Heart left ventricle (tissue), 13 donors: Measurements from ENCODE around the gene NOS1AP.

Experiments
- CTCF ChIP-seq, 12 donors: fragments of 200-600 bp; sonication (generic) in 4 of 12; IDR thresholded peaks; one replicate each; pipeline versions ENCODE4 v1.5.0 to v1.8.0; 2018 to 2022; ENCODE audit warnings: antibody characterized with exemption in 12 of 12, mild to moderate bottlenecking in 5 of 12
- POLR2A ChIP-seq, 2 donors: fragments of 450-650 bp; IDR thresholded peaks; one replicate each; pipeline ENCODE4 v1.6.1; 2017; ENCODE audit warnings: antibody characterized with exemption in 2 of 2, mild to moderate bottlenecking in 2 of 2, moderate library complexity in 2 of 2
- donor health status: ischemic (EF 13 %, LVEDD 7.1; RV severe dilation, severe dysfunction).
- donor health status: DM: no; HTN: yes; CAD: no.
- donor health status: DM: no; HTN: no; CAD: no.
- donor health status: ischemic (EF 25% LVEDD 6.9; RV normal size, moderate dysfunction).
- donor health status: ischemic (EF 25% LVEDD 5.7; RV mildly dilated, moderate dysfunction).
- donor health status: ischemic (EF 35%, LVEDD 5.7; RV mildly dilated, moderate dysfunction).
- donor health status: nonischemic (EF 11% LVEDD 7.7; RV severe dilation, severe dysfunction).
- donor health status: DM: yes; HTN: yes; CAD: no.
- donor health status: PGD.
- donor health status: ischemic (EF 29% LVEDD 5.4; RV normal size, mild dysfunction).
- donor health status: nonischemic (EF 23%, LVEDD 6.1; RV moderate dilation, normal function).

- no peak for TF ChIP-seq CTCF (IDR thresholded peaks at IDR 0.05)
- TF ChIP-seq POLR2A (IDR thresholded peaks at IDR 0.05), result no peak
Observed at GRCh38 chr1:162023181-162023546, 46.3 kb upstream of the NOS1AP start.
